Suprapubic skin (tissue), 4 donors: Measurements from ENCODE around the gene GNL3.

Source experiments
- CTCF ChIP-seq, 2 donors: fragments of 200-600 bp in 1 of 2; fragments of 450-650 bp in 1 of 2; sonication (generic) in 1 of 2; IDR thresholded peaks; one replicate each; pipeline ENCODE4 v1.5.1; 2016 to 2019; ENCODE audit warnings: antibody characterized with exemption in 2 of 2, mild to moderate bottlenecking in 1 of 2, moderate library complexity in 1 of 2
- EP300 ChIP-seq: sonication (generic); formaldehyde crosslinking; IDR thresholded peaks from one replicate; pipeline ENCODE4 v1.6.1; 2017; ENCODE audit warnings: antibody characterized with exemption
- POLR2A ChIP-seq, 2 donors: fragments of 450-650 bp; IDR thresholded peaks; one replicate each; pipeline ENCODE4 v1.6.1; 2017; ENCODE audit warnings: antibody characterized with exemption in 2 of 2, mild to moderate bottlenecking in 2 of 2, moderate library complexity in 2 of 2
- POLR2AphosphoS5 ChIP-seq, 3 donors: sonication (generic); formaldehyde crosslinking; IDR thresholded peaks; one replicate each; pipeline ENCODE4 v1.6.1; 2017; ENCODE audit warnings: antibody characterized with exemption in 3 of 3

DNA sequence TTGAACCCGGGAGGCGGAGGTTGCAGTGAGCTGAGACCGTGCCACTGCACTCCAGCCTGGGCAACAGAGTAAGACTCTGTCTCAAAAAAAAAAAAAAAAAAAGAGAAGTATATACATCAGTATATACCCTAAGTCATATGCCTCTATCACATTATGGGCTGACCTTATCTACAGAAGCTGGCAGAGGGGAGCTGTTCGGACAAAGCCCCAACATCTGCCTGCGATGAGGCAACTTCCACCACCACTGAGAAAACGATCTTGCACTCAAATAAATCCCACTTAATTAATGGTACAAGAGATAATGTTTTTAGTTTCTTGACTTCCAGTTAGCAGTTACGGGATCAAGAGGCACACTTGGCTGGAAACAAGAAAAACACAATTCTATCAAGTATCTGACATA, 17.5 kb downstream of the GNL3 start:
- TF ChIP-seq POLR2A (IDR thresholded peaks at IDR 0.05) (no peak), CTCF (IDR thresholded peaks at IDR 0.05) (no peak), EP300 (no peak), POLR2AphosphoS5 (IDR thresholded peaks at IDR 0.05) (no peak)
